H9 (cell line): ENCODE data around the gene TTF2. TPM values are rescaled to one million over a fixed set of nuclear protein-coding genes. Genes with fewer than 3 reads are reported as not detected.

Experiments used
- DNase-seq: peaks from one replicate; pipeline ENCODE4 v3.0.0-alpha.2; 2017
- H2AFZ ChIP-seq: one replicate; pipeline ENCODE4 v1.6.1; 2013; ENCODE audit warnings: mild to moderate bottlenecking, low read length, control low read depth, moderate library complexity
- H2AK5ac ChIP-seq: 2 replicates; pipeline ENCODE4 v1.6.1; 2013; ENCODE audit warnings: low read length, control low read depth, mixed read lengths; ENCODE audit not compliant: insufficient read length
- H2BK120ac ChIP-seq: one replicate; pipeline ENCODE4 v1.6.1; 2013; ENCODE audit warnings: low read depth, mild to moderate bottlenecking, low read length, control low read depth, inconsistent platforms; ENCODE audit not compliant: poor library complexity, severe bottlenecking
- H2BK12ac ChIP-seq: 2 replicates; pipeline ENCODE4 v1.6.1; 2013; ENCODE audit warnings: low read length, control low read depth, mixed read lengths, low read depth; ENCODE audit not compliant: insufficient read length
- H2BK15ac ChIP-seq: 2 replicates; pipeline ENCODE4 v1.6.1; 2013; ENCODE audit warnings: low read depth, low read length, control low read depth
- H2BK20ac ChIP-seq: one replicate; pipeline ENCODE4 v1.6.1; 2013; ENCODE audit warnings: low read depth, mild to moderate bottlenecking, low read length, control low read depth, inconsistent platforms; ENCODE audit not compliant: poor library complexity, severe bottlenecking
- H2BK5ac ChIP-seq: 2 replicates; pipeline ENCODE4 v1.6.1; 2013; ENCODE audit warnings: low read length, control low read depth, mixed read lengths; ENCODE audit not compliant: insufficient read length
- H3K14ac ChIP-seq: 2 replicates; pipeline ENCODE4 v1.6.1; 2013; ENCODE audit warnings: low read length, control low read depth; ENCODE audit not compliant: insufficient read depth
- H3K18ac ChIP-seq: 2 replicates; pipeline ENCODE4 v1.6.1; 2013; ENCODE audit warnings: low read depth, mild to moderate bottlenecking, mixed read lengths, low read length, control low read depth; ENCODE audit not compliant: insufficient read length
- H3K23ac ChIP-seq: 2 replicates; pipeline ENCODE4 v1.6.1; 2013; ENCODE audit warnings: low read length, control low read depth, mixed read lengths, low read depth; ENCODE audit not compliant: insufficient read length
- H3K23me2 ChIP-seq: 2 replicates; pipeline ENCODE4 v1.6.1; 2013; ENCODE audit warnings: low read depth, mild to moderate bottlenecking, mixed read lengths, low read length, control low read depth; ENCODE audit not compliant: insufficient read length, poor library complexity, severe bottlenecking
- H3K27ac ChIP-seq: 2 replicates; pipeline ENCODE4 v1.5.1; 2013; ENCODE audit warnings: low read length, control low read depth, mixed read lengths, low read depth; ENCODE audit not compliant: insufficient read length
- H3K27me3 ChIP-seq: 2 replicates; pipeline ENCODE4 v1.6.1; 2013; ENCODE audit warnings: low read length, control low read depth, inconsistent platforms; ENCODE audit not compliant: insufficient read depth
- H3K4ac ChIP-seq: 2 replicates; pipeline ENCODE4 v1.6.1; 2013; ENCODE audit warnings: low read depth, mild to moderate bottlenecking, control low read depth, inconsistent platforms, low read length, moderate library complexity
- H3K4me1 ChIP-seq: 2 replicates; pipeline ENCODE4 v1.6.1; 2013; ENCODE audit warnings: low read length, control low read depth, inconsistent platforms; ENCODE audit not compliant: insufficient read depth
- H3K4me2 ChIP-seq: 2 replicates; pipeline ENCODE4 v1.6.1; 2013; ENCODE audit warnings: low read length, control low read depth, mixed read lengths; ENCODE audit not compliant: insufficient read length, insufficient read depth
- H3K56ac ChIP-seq: 2 replicates; pipeline ENCODE4 v1.6.1; 2013; ENCODE audit warnings: low read depth, mild to moderate bottlenecking, mixed read lengths, low read length, control low read depth; ENCODE audit not compliant: insufficient read length
- H3K79me1 ChIP-seq: 2 replicates; pipeline ENCODE4 v1.6.1; 2013; ENCODE audit warnings: low read depth, mild to moderate bottlenecking, moderate library complexity, low read length, control low read depth, inconsistent platforms; ENCODE audit not compliant: insufficient read depth, poor library complexity, severe bottlenecking
- H3K79me2 ChIP-seq: 2 replicates; pipeline ENCODE4 v1.6.1; 2013; ENCODE audit warnings: low read length, control low read depth, inconsistent platforms; ENCODE audit not compliant: insufficient read depth
- H3K9ac ChIP-seq: 2 replicates; pipeline ENCODE4 v1.6.1; 2013; ENCODE audit warnings: low read length, control low read depth, mixed read lengths; ENCODE audit not compliant: insufficient read length; ENCODE audit errors: extremely low read depth
- H3K9me3 ChIP-seq: one replicate; pipeline ENCODE4 v1.6.1; 2013; ENCODE audit warnings: low read depth, low read length, inconsistent platforms; ENCODE audit not compliant: control insufficient read depth
- H3T11ph ChIP-seq: one replicate; pipeline ENCODE4 v1.6.1; 2013; ENCODE audit warnings: mild to moderate bottlenecking, low read length, control low read depth, inconsistent platforms
- H4K20me1 ChIP-seq: one replicate; pipeline ENCODE4 v1.6.1; 2013; ENCODE audit not compliant: control insufficient read depth, insufficient read length, insufficient read depth
- H4K5ac ChIP-seq: 2 replicates; pipeline ENCODE4 v1.6.1; 2013; ENCODE audit warnings: low read depth, mild to moderate bottlenecking, mixed read lengths, low read length, control low read depth; ENCODE audit not compliant: insufficient read length
- H4K8ac ChIP-seq: replicated peaks from 2 replicates; pipeline ENCODE4 v1.6.1; 2013; ENCODE audit warnings: low read length, control low read depth, mixed read lengths, low read depth; ENCODE audit not compliant: insufficient read length
- H4K91ac ChIP-seq: 2 replicates; pipeline ENCODE4 v1.6.1; 2013; ENCODE audit warnings: low read depth, mild to moderate bottlenecking, moderate library complexity, mixed read lengths, low read length, control low read depth; ENCODE audit not compliant: insufficient read length
- H3K27ac Mint-ChIP-seq, 3 experiments: 2 replicates in 2 of 3; 3 replicates in 1 of 3; pipeline ENCODE4 v1.8.0; 2020 to 2021; ENCODE audit warnings: mixed read lengths in 3 of 3, mild to moderate bottlenecking in 1 of 3, moderate library complexity in 1 of 3
- H3K27me3 Mint-ChIP-seq: 2 replicates; pipeline ENCODE4 v1.8.0; 2021; ENCODE audit warnings: low read depth, mild to moderate bottlenecking, moderate library complexity, mixed read lengths
- H3K36me3 Mint-ChIP-seq, 3 experiments: 2 replicates in 2 of 3; 3 replicates in 1 of 3; pipeline ENCODE4 v1.8.0; 2020 to 2021; ENCODE audit warnings: low read depth in 3 of 3, mixed read lengths in 3 of 3; ENCODE audit not compliant: insufficient read depth in 1 of 3
- H3K4me1 Mint-ChIP-seq, 2 experiments: 2 replicates each; pipeline ENCODE4 v1.8.0; 2020; ENCODE audit warnings: mixed read lengths in 2 of 2
- H3K4me3 Mint-ChIP-seq, 2 experiments: 2 replicates in 1 of 2; 3 replicates in 1 of 2; pipeline ENCODE4 v1.8.0; 2020 to 2021; ENCODE audit warnings: mild to moderate bottlenecking in 2 of 2, mixed read lengths in 2 of 2, moderate library complexity in 1 of 2
- H3K9me3 Mint-ChIP-seq, 2 experiments: 2 replicates in 1 of 2; 3 replicates in 1 of 2; pipeline ENCODE4 v1.8.0; 2020; ENCODE audit warnings: mild to moderate bottlenecking in 2 of 2, mixed read lengths in 2 of 2, moderate library complexity in 1 of 2
- CTCF ChIP-seq: fragments of 200-600 bp; sonication (generic); conservative IDR thresholded peaks from 3 replicates; pipeline ENCODE4 v1.8.0; 2021; ENCODE audit warnings: antibody characterized with exemption, mild to moderate bottlenecking
- WGBS: extraction: QIAGEN DNeasy Blood & Tissue Kit; methylation state at CpG from one replicate; pipeline ENCODE4 v1.1.7; 2013; ENCODE audit warnings: missing lambda C conversion rate, low lambda C conversion rate, mixed read lengths; ENCODE audit not compliant: insufficient read length; ENCODE audit errors: extremely low coverage; 5-methylcytosine and 5-hydroxymethylcytosine counted together
- total RNA-seq: library from RNA; stranded (reverse); gene quantifications from 2 replicates; pipeline ENCODE4 v1.2.1, GENCODE V29; 2021

Gene TTF2
- total RNA-seq, 1 experiment from 2014 or later: 86.4 TPM

GRCh38 chr1:117124661-117125060 is 64.5 kb downstream of the TTF2 start:
- WGBS: no CpG with 5 or more reads among the region's 1 CpG
- H3K23ac ChIP-seq: no peak overlapping the region
- H2AFZ ChIP-seq: no peak overlapping the region
- H2AK5ac ChIP-seq: no peak overlapping the region
- no peaks in the 10 kb centered on the region for H3K79me1 ChIP-seq
- Mint-ChIP-seq H3K4me3 (no peak overlapping the region), H3K27ac (no peak overlapping the region), H3K4me1 (peaks cover 27 to 28% of the 10 kb centered on the region in 2 experiments), H3K27me3 (no peaks in the 10 kb centered on the region; the same call in 1 of the 2 replicates), H3K36me3 (peaks cover 0 to 3% (median 0%) of the 10 kb centered on the region in 3 experiments; a peak in 1 of 7 replicates), H3K9me3 (peaks cover 0 to 2% of the 10 kb centered on the region in 2 experiments; a peak in 1 of 5 replicates)
- no peak overlapping the region for H2BK15ac ChIP-seq
- no peak overlapping the region for H2BK120ac ChIP-seq
- H3K4ac ChIP-seq: no peak overlapping the region
- H2BK5ac ChIP-seq: no peak overlapping the region
- H3K9me3 ChIP-seq: no peaks in the 10 kb centered on the region
- no peak overlapping the region for H4K5ac ChIP-seq
- H2BK12ac ChIP-seq: no peak overlapping the region
- no peaks in the 10 kb centered on the region for H3K27me3 ChIP-seq
- H4K8ac ChIP-seq: no peak overlapping the region
- TF ChIP-seq CTCF: no peak
- no peak overlapping the region for H2BK20ac ChIP-seq
- H3K23me2 ChIP-seq: peaks cover 8% of the 10 kb centered on the region
- no peak overlapping the region for H3K56ac ChIP-seq
- H3K9ac ChIP-seq: no peak overlapping the region
- no peak overlapping the region for H3K18ac ChIP-seq
- H3T11ph ChIP-seq: no peak overlapping the region
- no peaks in the 10 kb centered on the region for H4K20me1 ChIP-seq
- H3K14ac ChIP-seq: no peak overlapping the region
- H3K4me1 ChIP-seq: no peaks in the 10 kb centered on the region
- H3K79me2 ChIP-seq: no peaks in the 10 kb centered on the region
- DNase-seq: no peak
- no peak overlapping the region for H3K27ac ChIP-seq
- H3K4me2 ChIP-seq: no peak overlapping the region
- no peak overlapping the region for H4K91ac ChIP-seq
